Omental fat pad (tissue), 4 donors: ENCODE data around the gene BBS7. TPM values are rescaled to one million over a fixed set of nuclear protein-coding genes. Genes with fewer than 3 reads are reported as not detected.

Experiments
- ATAC-seq: fragments of 150-250 bp; one replicate; pipeline ENCODE4 v1.9.1; 2016; ENCODE audit warnings: mild to moderate bottlenecking, moderate library complexity; ENCODE audit not compliant: low FRiP score
- DNase-seq: peaks from one replicate; pipeline ENCODE4 v3.0.0-alpha.2; 2019; ENCODE audit warnings: low spot score
- CTCF ChIP-seq, 3 donors: fragments of 450-650 bp; IDR thresholded peaks; one replicate each; pipeline ENCODE4 v1.5.1; 2016 to 2017; ENCODE audit warnings: antibody characterized with exemption in 3 of 3, mild to moderate bottlenecking in 3 of 3, moderate library complexity in 2 of 3
- total RNA-seq, 4 donors: library from RNA; depleted of rRNA; stranded (reverse); fragments of >200 nt; gene quantifications; one replicate each; pipeline ENCODE4 v1.1.0, GENCODE V29; 2016

Gene BBS7
- total RNA-seq, 4 donors from 2014 or later = 6.2 to 11.2 (median 10.0) TPM

- no peak for ATAC-seq
Observed at GRCh38 chr4:121777625-121778024, 92.6 kb downstream of the BBS7 start.

GRCh38 chr4:121776610-121777401 lies 93.5 kb downstream of the BBS7 start:
- no peak for TF ChIP-seq CTCF (IDR thresholded peaks at IDR 0.05)
- no peak for DNase-seq
- ATAC-seq = no peak

More at GRCh38 chr4:121777625-121778024, 92.6 kb downstream of the BBS7 start:
- no peak for TF ChIP-seq CTCF (IDR thresholded peaks at IDR 0.05)
- no peak for DNase-seq

Other genes starting within 250 kb of the BBS7 start
- gene ANXA5, start 173.5 kb downstream of the BBS7 start, total RNA-seq = 100 to 1,000 TPM; 319 to 810 (median 629) TPM
- under 1 TPM in 2 of 4 donors, not detected in 2; 0.24 to 0.37 TPM for gene SMIM43, start 105.3 kb downstream of the BBS7 start, total RNA-seq
- 10 to 100 TPM; 12.6 to 35.9 (median 23.5) TPM for gene EXOSC9, start 69.2 kb downstream of the BBS7 start, total RNA-seq
- gene CCNA2, start 46.6 kb downstream of the BBS7 start, total RNA-seq = 1 to 10 TPM in 2 of 4 donors, under 1 TPM in 2; 0.44 to 5.5 (median 3.0) TPM
- gene TRPC3, start 81.6 kb upstream of the BBS7 start, total RNA-seq = 1 to 10 TPM in 3 of 4 donors, under 1 TPM in 1; 0.65 to 2.7 (median 1.3) TPM